Activated CD8-positive, alpha-beta memory T cell treated with anti-CD3 and anti-CD28 coated beads, Interleukin-2, amount 50 U/mL, for 4 hours (primary cell): Measurements from ENCODE around the gene PRDX1.
"Not testable (repeated sequence)": the region's sequence is repeated elsewhere in the genome, so short reads cannot be mapped to it uniquely, and the experiment has no call there.

Experiments
- DNase-seq: peaks from one replicate; pipeline ENCODE4 v3.0.0-alpha.2; 2020

The PRDX1 gene

DNA sequence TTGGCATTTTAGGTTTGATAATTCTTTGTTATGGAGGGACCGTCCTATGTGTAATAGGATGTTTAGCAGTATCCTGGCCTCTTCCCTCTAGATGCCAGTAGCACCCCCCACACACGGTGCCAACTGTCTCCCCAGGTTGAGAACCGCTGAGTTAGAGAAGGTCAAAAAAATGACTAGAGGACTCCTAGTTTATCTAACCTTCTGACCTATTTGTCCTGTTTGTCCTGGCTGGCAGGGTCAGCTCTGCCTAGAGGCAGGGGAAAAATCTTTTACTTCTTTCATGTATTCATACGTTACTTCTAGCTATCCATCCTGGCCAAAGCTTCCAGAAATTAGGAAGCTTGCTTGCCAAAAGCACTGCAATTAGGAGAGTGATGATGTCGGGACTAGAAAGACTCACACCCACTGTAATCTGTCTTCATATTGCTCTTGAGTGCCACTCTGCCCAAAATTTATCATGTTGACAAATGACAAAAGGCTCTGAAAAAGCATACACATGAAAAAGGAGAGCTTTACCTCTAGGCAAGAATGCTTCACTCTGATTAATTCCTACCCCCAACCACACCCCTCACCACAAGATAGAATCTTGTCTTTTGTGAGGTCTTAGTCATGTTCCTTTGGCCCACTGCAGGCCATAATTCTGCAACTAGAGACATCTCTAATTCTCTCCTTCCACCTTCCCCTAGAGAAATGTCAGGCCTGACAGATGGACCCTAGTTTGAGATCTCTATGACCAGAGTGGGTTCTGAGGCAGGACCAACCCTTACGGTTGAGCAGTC lies 14.5 kb upstream of the PRDX1 start:
- DNase-seq, result no peak

DNA sequence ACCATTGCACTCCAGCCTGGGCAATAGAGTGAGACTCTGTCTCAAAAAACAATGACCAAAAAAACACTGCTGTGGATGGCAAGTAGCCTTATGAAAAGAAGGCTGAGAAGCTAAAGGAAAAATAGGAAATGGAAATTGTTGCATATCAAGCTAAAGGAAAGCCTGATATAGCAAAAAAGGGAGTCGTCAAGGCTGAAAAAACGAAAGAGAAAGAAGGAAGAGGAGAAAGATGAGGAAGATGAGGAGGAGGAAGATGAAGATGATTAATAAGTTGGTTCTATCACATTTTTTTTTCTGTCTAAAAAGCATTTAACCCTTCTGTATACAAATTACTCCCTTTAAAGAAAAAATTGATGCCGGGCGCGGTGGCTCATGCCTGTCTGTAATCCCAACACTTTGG lies 10.2 kb upstream of the PRDX1 start:
- no peak for DNase-seq

DNA sequence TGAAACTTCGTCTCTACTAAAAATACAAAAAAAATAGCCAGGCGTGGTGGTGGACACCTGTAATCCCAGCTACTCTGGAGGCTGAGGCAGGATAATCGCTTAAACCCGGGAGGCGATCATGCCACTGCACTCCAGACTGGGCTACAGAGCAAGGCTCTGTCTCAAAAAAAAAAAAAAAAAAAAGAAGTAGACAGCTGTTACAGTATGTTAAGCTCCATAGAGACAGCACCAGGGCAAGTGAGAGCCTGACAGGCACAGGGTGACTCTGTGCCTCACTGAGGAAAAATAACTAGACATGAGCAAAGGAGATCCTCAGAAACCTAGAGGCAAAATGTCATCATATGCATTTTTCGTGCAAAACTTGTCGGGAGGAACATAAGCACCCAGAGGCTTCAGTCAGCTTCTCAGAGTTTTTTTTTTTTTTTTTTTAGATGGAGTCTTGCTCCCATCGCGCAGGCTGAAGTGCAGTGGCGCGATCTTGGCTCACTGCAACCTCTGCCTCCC lies 9.0 kb upstream of the PRDX1 start:
- no peak for DNase-seq

DNA sequence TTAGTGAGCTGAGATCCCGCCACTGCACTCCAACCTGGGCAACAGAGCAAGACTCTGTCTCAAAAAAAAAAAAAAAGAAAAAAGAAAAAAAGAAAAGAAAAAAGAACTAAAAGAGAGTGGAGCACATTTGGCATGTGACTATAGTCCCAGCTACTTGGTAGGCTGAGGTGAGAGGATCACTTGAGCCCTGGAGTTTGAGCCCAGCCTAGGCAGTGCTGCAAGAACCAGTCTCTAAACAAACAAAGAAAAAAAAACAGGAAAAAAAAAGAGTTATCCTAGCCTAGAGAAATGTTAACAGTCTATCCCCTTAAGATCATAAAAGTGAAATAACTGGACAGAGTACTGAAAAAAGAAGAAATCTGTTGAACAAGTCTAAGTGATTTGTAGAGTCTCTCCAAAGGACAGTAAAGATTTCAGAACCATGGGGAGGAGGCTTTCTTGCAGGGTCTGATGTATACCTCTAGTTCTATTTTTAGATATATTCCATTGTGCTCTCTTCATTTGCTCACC lies 4.5 kb upstream of the PRDX1 start:
- no peak for DNase-seq

DNA sequence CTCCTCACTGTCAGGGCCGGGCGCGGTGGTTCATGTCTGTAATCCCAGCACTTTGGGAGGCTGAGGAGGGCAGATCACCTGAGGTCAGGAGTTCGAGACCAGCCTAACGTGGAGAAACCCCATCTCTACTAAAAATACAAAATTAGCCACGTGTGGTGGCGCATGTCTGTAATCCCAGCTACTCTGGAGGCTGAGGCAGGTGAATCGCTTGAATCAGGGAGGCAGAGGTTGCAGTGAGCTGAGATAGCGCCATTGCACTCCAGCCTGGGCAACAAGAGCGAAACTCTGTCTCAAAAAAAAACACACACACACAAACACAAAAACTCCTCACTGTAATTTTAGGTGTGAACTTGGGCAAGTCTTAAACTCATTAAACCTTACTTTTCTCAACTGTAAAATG lies 2.3 kb upstream of the PRDX1 start:
- not testable (repeated sequence) for DNase-seq

DNA sequence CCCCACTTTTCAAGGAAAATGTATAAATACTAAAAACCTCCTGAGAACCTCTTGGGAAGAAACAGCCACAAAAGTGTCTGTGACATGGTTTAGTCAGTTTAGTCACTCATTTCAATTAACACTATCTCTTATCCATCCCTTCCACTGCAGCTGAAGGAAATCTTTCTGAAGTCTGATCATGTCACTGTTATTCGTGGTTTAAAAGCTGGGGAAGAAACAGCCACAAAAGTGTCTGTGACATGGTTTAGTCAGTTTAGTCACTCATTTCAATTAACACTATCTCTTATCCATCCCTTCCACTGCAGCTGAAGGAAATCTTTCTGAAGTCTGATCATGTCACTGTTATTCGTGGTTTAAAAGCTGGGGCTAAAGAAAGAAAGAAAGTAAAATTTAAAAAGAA lies 1.8 kb upstream of the PRDX1 start:
- not testable (repeated sequence) for DNase-seq

DNA sequence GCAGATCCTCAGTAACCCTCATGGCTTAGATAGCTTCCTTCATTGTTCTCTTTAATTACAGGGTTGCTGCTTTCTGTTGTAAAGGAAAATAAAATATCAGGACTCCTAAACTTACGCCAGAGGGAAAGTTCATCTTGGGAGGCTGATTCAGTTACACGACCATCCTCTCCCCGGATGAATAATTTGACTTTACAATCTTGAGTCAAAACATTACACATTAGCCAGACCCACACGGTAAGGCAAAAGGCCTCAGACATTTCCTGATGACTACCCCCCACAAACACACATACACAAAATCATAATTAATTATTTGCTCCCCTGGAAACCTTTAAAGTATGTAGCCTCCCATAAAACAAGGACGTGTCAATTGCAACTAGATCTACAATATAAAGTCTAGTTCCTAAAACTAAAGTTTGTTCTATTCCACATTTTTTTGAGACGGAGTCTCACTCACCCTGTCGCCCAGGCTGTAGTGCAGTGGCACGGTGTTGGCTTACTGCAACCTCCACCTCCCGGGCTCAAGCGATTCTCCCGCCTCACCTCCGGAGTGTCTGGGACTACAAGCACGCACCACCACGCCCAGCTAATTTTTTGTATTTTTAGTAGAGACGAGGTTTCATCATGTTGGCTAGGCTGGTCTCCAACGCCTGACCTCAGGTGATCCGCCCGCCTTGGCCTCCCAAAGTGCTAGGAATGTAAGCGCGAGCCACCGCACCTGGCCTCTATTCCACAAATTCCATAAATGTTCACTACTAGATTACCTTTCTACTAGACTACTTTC lies 830 bp upstream of the PRDX1 start:
- no peak for DNase-seq

DNA sequence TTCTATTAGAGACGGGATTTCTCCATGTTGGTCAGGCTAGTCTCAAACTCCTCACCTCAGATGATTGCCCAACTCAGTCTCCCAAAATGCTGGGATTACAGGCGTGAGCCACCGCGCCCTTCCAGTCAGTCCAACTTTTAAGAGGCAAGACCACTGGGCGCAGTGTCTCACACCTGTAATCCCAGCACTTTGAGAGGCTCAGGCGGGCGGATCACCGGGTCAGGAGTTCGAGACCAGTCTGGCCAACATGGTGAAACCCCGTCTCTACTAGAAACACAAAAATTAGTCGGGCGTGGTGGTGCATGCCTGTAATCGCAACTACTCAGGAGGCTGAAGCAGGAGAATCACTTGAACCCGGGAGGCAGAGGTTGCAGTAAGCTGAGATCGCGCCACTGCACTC lies 1.9 kb downstream of the PRDX1 start:
- not testable (repeated sequence) for DNase-seq

DNA sequence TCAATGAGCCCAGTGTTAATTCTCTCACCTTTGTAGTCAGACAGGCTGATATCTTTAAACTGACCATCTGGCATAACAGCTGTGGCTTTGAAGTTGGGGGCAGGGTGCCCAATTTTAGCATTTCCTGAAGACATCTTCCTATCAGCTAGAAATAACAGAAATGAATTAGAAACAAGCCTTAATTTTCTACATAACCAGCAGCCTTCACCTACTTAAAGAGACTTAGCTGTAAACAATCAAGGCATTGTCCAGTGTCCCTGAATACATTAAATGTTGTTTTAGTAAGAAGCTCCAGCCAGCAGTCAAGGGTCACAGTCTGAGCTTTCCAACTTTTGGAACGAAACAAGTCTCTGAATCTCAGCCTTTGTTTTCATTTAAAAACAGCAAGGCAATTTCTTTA lies 2.8 kb downstream of the PRDX1 start:
- no peak for DNase-seq

DNA sequence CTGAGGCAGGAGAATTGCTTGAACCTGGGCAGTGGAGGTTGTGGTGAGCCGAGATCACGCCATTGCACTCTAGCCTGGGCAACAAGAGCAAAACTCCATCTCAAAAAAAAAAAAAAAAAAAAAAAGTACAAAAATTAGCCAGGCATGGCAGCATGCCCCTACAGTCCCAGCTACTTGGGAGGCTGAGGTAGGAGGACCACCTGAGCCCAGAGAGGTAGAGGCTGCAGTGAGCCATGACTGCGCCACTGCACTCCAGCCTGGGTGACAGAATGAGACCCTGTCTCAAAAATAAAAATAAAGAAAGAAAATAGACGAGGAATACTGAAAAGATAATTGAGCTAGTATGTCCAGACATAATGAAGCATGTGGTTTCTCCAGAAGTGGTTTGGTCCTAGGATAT lies 3.3 kb downstream of the PRDX1 start:
- not testable (repeated sequence) for DNase-seq

DNA sequence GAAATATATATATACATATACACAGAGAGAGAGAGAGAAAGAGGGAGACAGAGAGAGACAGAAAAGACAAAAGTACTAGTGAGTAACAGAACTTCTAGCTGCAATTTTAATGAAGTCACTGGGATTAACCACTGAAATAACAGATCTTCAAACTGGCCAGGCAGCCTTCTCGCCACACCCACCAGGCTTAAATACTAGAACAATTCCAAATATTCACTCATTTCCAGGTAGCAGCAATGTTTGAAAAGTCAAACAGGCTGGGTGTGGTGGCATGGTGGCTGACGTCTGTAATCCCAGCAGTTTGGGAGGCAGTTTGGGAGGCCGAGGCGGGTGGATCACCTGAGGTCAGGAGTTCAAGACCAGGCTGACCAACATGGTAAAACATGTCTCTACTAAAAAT lies 5.2 kb downstream of the PRDX1 start:
- no peak for DNase-seq

DNA sequence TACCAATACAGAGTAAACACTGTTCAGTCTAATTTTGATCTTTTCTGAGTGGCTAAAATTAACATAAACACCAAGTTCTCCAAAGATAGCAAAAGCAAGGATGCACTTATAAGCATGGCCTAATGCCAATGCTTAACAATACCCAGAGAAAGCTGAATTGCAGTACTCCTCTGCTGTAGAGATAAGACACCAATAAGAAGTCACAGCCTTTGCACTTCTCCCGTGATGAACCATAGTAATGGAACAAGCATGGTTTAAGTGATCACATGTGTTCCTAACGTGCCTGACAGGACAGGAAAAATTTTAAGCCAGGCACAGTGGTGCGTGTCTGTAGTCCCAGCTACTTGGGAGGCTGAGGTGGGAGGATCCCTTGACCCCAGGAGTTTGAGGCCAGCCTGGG lies 5.6 kb downstream of the PRDX1 start:
- no peak for DNase-seq

DNA sequence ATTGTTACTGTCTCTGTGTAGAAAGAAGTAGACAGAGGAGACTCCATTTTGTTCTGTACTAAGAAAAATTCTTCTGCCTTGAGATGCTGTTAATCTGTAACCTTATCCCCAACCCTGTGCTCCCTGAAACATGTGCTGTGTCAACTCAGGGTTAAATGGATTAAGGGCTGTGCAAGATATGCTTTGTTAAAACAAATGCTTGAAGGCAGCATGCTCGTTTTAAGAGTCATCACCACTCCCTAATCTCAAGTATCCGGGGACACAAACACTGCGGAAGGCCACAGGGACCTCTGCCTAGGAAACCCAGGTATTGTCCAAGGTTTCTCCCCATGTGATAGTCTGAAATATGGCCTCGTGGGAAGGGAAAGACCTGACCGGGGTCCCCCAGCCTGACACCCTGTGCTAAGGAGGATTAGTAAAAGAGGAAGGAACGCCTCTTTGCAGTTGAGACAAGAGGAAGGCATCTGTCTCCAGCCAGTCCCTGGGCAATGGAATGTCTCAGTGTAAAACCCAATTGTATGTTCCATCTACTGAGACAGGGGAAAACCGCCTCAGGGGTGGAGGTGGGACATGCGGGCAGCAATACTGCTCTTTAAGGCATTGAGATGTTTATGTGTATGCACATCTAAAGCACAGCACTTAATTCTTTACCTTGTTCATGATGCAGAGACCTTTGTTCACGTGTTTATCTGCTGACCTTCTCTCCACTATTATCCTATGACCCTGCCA lies 8.0 kb downstream of the PRDX1 start:
- not testable (repeated sequence) for DNase-seq

DNA sequence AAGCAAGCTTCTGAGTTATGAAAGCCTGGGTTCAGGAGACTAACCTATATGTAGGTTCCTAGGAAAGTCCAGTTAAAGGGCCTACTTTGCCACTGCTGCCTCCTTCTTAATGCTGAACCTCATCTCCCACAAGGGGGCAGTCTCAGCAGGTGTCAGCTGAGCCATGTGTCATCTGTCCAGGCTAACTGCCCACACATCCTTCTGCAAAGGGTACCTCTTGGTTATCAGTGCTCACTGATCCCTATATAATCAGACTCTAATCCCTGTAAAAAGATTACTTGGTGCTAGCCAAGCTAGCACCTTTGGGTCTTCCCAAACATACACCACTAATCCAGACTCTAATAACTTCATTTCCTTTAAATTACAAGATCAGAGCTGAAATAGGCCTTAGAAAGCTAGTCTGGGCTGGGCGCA lies 9.0 kb downstream of the PRDX1 start:
- peak; percentile 52 for DNase-seq

DNA sequence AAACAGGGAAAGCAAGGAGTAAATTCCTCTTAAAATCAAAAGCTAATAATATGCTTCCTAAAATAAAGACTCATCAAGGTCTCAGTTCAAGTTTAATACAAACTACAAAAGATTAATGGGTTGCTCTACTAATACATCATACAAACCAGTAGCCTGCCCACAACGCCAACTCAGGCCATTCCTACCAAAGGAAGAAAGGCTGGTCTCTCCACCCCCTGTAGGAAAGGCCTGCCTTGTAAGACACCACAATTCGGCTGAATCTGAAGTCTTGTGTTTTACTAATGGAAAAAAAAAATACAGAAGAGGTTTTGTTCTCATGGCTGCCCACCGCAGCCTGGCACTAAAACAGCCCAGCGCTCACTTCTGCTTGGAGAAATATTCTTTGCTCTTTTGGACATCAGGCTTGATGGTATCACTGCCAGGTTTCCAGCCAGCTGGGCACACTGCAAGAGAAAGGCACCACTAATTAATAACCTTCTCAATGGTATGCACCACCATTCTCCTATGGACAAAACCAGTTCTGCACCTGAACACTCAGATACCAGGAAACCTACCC lies 10.6 kb downstream of the PRDX1 start:
- DNase-seq, result no peak

DNA sequence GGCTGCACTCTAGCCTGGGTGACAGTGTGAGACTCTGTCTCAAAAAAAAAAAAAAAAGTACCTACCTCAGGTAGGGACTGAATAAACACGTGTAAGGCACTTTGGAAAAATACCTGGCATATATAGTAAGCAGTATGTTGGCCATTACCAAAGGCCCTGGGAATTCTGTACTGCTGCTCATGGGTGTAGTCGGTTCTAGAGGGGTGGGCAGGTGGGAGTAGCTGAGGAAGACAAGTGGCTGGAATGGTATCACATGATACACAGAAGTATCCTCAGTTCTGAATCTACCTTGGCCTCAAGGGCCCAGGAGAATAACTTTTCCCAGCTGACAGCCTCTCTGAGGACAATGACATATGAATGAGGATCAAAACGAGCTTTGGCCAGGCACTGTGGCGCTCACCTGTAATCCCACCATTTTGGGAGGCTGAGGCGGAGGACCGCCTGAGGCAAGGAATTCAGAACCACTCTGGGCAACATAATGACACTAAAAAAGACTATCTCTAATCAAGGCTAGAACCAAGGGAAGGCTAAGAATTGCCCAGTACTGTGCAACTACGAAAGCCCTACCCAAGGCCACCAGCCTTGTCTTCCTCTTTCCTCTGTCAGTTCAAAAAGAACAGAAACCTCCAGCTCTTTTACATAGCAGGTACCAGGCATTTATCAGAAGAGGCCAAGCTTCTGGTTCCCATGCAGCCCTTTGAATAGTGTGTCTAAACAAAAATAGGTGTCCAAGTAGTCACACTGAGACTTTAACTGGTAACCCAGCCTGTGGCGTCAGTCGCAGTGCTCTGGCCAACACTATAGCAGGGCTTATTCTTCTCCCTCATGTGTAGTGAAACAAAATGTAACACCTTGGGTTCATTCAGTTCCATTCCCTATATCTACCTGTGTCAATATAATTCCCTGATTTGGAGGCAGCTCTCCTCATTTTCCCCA lies 11.4 kb downstream of the PRDX1 start:
- no peak for DNase-seq

DNA sequence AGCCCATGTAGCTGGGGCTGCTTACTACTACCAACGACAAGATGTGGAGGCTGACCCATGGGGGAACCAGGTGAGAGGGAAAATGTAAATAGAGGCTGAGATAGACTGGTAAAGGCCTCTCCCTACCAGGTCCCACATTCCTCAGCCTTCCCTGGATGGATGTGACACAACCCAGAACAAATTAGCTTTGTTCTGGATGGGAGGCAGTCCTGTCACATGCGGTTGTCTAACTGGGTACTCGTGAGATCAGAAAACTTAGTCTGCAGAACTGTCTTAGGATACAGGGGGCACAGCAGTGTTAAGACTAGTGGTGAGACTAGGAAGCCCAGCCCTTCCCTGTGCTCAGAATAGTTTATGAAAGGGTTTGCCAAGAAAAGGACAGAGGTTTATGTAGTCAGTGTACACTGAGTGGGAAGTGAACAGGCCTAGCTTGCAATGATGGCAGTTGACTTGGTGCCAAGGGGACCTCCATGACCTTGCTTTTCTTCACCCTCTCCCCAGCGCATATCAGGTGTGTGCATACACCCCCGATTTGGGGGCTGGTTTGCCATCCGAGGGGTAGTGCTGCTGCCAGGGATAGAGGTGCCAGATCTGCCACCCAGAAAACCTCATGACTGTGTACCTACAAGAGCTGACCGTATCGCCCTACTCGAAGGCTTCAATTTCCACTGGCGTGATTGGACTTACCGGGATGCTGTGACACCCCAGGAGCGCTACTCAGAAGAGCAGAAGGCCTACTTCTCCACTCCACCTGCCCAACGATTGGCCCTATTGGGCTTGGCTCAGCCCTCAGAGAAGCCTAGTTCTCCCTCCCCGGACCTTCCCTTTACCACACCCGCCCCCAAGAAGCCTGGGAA lies 13.2 kb downstream of the PRDX1 start:
- no peak for DNase-seq

DNA sequence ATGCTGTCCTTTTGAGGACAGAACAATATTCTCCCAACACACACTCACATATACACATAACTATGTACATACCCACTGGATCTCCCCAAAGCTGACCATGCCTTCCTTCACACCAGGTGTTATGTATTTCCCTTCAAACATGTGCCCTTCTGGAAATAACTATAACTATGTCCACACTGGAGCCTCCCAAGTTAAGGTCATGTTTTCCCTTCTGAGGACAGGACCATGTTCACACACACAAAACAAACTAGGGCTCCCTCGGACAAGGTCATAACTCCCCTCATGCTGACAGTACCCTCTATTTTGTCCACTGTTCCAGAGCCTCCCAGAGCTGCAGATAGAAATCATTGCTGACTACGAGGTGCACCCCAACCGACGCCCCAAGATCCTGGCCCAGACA lies 13.8 kb downstream of the PRDX1 start:
- DNase-seq, result no peak

DNA sequence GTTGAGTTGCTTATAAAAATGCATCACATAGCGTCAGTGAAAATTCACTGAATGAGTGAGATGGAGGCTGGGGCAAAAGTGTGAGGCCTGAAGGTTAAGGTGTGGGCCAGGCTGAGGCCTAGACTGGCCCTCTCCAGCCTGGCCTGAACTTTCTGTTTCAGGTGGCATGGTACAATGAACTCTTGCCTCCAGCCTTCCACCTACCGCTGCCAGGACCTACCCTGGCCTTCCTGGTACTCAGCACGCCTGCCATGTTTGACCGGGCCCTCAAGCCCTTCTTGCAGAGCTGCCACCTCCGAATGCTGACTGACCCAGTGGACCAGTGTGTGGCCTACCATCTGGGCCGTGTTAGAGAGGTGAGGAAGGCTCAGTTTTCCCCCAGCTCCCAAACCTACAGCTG lies 14.5 kb downstream of the PRDX1 start:
- no peak for DNase-seq

DNA sequence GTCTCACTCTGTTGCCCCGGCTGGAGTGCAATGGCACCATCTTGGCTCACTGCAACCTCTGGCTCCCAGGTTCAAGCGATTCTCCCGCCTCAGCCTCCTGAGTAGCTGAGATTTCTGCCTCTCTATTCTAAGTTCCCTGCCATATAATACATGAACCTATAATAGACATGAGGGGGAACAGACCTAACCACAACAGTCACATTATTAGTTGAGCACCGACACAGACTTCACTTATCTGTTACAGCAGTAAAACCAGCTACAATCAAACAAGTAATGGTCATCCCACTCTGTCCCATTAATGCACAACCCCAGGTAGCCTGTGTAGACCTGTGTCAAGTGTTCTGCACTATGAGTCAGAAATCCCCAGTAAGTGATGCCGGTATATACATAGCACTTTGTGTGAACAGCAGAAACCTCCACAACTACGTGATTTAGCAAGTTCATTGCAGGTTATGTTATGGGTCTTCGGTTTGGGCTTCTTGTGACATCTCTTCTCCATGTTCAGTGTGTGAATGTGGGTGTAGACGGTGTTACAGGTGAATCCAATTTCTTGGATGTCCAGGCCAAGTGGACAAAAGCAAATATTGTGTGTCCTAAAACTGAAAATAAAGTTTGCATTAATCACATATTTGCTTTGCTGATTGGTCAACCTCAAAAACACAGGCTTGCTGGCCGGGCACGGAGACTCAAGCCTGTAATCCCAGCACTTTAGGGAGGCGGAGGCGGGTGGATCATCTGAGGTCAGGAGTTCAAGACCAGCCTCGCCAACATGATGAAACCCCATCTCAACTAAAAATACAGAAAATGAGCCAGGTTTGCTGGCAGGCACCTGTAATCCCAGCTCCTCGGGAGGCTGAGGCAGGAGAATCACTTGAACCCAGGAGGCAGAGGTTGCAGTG lies 18.0 kb downstream of the PRDX1 start:
- no peak for DNase-seq
